CD4-positive, alpha-beta T cell treated with Interleukin-15 for 1 hour (primary cell): ENCODE measurements around the gene CFAP300.

ENCODE experiments used
- DNase-seq: peaks from one replicate; pipeline ENCODE4 v3.0.0-alpha.2; 2020

The CFAP300 gene

DNA sequence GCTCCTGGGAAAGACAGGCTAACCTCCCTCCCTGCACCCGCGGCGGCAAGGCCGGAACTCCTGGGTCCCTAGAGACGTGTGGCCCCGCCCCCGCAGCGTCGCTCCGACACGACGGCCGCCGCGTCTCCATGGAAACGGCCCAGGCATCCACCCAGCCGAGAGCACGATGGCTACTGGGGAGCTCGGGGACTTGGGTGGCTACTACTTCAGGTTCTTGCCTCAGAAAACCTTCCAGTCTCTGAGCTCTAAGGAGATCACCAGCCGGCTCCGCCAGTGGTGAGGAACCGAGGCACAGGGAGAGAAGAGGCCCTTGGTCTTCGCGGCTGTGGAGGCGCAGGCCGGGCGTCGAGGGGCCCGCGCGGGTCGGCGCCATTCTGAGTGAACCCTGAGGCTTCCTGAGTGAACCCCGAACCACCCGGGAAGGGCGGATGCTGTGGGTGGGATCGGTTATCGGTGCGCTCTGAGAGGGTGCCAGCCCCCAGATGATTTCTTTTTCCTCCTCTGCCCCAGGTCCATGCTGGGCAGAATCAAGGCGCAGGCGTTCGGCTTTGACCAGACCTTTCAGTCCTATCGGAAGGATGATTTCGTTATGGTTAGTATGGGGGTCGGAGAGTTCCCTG, at the start of gene CFAP300:
TSS of gene CFAP300 (plus strand) at position 133 of the 620 bp plus-strand sequence. CDS start at position 167, 34 bp downstream.
- DNase-seq = peak; percentile 22

DNA sequence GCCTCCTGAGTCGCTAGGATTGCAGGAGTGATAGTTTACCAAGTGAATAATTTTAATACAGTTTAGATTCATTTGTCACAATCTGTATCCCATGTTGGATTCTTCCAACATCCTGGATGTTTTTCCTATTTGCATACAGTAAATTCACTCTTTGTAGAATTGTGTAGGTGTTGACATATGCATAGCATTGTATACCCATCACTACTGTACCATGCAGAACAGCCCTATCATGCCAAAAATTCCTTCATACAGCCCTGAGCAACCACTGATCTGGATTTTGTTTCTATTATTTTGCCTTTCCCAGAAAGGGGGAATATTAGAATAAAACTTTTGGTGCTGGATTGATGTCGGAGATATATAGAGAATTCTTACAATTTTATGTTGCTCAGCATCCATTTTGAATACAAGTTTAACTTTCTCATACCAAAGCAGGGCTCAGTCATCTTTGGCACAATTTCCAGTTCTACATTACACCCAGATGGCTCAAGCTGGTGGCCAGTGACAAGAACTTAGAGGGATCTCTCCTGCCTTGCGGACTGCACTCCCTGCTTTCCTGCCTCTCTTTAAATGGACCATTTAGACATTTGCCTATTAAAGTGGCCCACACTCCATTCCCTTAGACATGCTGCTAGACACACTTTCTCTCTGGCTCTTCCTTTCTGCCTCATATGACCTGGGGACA, 45.4 kb upstream of the CFAP300 start:
- no peak for DNase-seq

GRCh38 chr11:102004220-102004619, 43.0 kb upstream of the CFAP300 start:
- DNase-seq = no peak

- DNase-seq = no peak
Measured at GRCh38 chr11:102005306-102005705, 41.9 kb upstream of the CFAP300 start.

- no peak for DNase-seq
Measured at GRCh38 chr11:102006835-102007566, 40.2 kb upstream of the CFAP300 start.

DNA sequence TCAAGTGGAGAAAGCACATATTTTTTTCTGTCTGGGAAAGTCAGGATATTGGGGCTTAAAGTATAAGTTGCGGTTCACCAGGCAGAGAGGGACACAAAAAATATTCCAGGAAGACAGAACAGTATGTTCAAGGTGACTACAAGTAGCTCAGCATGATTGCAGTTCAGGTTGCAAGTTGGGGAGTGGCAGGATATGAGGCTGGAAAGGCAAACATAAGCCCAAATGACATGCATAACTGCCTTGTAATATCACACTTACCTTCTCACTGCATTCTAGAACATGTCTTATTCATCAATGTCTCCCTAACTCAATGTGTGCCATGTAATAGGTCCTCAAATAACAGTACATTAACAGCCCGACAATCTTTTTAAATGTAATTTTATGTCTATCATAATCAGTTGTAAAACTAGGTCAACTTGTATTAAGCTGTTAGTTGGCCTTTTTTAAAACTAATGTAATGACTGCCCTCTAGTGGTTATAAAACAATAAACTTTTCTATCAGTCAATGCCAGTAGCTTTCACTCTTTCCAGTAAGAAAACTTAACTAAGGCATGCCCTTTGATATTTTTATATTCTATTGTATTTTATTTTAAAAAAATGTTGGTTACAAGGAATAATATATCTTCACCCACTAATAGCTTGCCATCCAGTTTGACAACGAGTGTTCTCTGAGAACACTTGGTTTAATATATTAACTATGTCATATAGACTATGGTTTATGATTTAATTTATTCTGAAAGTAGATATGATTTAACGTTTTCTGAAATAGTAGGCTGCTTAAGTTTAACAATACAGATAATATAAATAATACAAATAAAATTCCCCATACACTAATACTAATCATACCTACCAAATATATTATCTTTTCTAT, 39.4 kb upstream of the CFAP300 start:
- no peak for DNase-seq

- DNase-seq = no peak
Measured at GRCh38 chr11:102010776-102011494, 36.3 kb upstream of the CFAP300 start.

DNA sequence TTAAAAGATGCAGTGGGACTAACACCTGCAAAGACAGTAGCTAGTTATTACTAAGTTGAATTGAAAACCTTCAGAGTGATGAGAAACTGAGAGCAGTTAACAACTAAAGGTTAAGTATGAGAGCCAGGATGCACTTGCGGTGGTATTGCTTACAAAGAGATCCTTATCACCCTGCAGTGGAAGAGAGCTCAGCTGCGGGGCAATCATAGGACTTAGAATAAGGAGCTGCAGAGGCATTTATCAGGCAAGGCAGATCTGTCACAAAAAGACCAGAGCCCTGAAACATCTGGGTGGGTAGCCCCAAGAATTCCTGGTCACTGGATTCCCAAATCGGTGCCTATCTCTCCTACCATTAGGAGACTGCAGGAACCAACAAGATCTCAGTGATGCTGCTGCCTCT, 34.3 kb upstream of the CFAP300 start:
- DNase-seq = no peak

DNA sequence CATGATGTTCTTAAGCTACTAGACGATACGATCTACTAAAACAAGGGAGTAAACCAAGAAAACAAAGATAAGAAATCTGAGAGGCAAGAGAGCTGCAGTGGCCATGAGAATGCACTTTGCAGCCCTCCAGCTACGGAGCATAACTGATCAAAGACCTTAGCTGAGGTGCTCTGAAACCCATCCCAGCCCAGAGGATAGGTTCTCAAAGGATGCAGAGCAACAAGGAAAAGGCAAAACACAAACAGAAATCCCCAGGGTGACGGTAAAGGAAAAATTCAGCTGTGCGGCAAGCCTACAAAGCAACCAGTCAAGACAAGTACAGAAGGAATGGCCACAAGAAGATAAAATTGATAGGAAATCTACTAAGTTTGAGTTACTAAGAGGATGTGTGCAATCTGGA, 32.5 kb upstream of the CFAP300 start:
- DNase-seq = no peak

- no peak for DNase-seq
Measured at GRCh38 chr11:102017026-102017425, 30.2 kb upstream of the CFAP300 start.

DNA sequence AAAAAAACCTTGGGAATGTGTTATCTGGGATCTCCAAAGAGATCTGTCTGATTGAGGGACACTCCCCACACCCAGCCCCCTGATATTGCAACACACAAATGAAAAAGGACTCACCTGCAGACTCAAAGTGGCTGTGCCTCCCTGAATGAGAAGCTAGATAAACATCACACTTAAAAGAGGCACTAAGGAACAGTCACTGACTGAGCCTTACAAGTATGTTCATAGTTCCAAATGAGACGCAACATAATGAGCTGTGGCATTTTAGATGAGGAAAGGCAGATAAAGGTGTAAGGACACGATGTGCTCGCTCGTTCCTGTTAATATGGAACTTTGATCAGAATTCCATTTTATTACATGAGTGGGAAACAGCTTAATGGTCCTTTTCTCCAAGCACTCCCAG, 21.0 kb upstream of the CFAP300 start:
- DNase-seq = no peak

GRCh38 chr11:102026959-102027358, 20.3 kb upstream of the CFAP300 start:
- no peak for DNase-seq

- no peak for DNase-seq
Measured at GRCh38 chr11:102036757-102037156, 10.5 kb upstream of the CFAP300 start.

GRCh38 chr11:102046841-102047240, 396 bp upstream of the CFAP300 start:
- no peak for DNase-seq

DNA sequence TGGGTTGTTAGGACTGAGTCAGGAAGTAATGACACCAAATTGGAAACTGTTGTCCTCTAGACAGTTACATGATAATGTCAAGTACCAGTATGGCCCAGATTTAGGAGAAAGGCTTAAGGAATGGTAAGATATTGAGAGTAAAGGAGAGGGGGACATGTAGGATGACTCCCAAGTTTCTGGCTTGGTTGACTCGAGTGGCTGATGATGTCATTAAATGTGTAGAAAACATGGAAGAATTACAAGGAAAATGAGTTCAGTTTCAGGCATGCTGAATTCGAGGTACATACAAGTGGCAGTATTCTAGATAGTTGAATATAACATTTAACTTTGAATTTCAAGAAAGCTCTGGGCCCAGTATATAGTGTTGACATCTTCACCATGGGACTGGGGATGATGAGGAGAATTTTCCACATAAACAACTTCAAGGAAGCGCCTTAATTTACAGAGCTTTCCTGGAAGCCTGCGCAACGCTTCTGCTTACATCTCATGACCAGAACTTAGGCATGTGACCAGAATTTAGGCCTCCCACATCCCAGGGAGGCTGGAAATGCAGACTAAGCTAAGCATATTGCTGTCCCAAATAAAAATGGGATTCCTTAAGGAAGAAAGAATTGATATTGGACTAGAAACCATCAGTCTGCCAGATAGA, 3.8 kb downstream of the CFAP300 start:
- DNase-seq = no peak

- no peak for DNase-seq
Measured at GRCh38 chr11:102061276-102061675, 14.0 kb downstream of the CFAP300 start.

- DNase-seq = no peak
Measured at GRCh38 chr11:102062106-102062505, 14.9 kb downstream of the CFAP300 start.

DNA sequence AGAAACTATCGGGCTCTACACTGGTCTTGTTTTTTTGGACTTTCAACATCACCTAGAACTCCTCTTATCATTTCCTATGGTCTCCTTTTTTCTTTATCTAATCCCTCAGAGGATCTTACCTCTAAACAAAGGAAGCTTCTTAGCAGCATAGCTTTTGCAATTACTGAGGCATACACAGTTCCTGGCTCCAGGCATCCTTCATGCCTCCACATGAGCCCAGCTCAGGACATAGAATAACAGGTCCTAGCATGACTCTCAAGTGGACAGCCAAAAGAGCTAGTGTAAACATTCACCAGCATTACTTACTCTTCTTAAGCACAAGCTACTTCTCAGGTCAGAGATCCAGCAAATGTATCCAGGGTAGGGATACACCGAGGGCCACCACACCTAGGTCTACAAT, 17.1 kb downstream of the CFAP300 start:
- DNase-seq = no peak

DNA sequence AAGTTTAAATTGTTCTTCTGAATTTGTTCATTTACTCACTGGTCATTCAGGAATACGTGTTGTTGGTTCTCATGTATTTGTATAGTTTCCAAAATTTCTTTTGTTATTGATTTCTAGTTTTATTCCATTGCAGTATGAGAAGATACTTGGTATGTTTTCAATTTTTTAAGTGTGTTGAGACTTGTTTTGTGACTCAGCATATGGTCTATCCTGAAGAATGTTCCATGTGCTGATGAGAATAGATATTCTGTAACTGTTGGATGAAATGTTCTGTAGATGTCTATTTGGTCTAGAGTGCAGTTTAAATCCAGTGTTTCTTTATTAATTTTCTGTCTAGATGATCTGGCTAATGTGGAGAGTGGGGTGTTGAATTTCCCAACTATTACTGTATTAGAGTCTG, 23.5 kb downstream of the CFAP300 start:
- no peak for DNase-seq

GRCh38 chr11:102071497-102072472, 24.5 kb downstream of the CFAP300 start:
- no peak for DNase-seq

- DNase-seq = no peak
Measured at GRCh38 chr11:102073253-102073652, 26.0 kb downstream of the CFAP300 start.
